ENCODE data around the gene ACBD4. TPM values are rescaled to one million over a fixed set of nuclear protein-coding genes. Genes with fewer than 3 reads are reported as not detected.

Gene ACBD4
- total and polyA plus RNA-seq, 2 of the 13 experiments (the other 11 are each of a cell fraction or from before 2014, with no cell fraction given), result 16.1 to 26.9 TPM

DNA sequence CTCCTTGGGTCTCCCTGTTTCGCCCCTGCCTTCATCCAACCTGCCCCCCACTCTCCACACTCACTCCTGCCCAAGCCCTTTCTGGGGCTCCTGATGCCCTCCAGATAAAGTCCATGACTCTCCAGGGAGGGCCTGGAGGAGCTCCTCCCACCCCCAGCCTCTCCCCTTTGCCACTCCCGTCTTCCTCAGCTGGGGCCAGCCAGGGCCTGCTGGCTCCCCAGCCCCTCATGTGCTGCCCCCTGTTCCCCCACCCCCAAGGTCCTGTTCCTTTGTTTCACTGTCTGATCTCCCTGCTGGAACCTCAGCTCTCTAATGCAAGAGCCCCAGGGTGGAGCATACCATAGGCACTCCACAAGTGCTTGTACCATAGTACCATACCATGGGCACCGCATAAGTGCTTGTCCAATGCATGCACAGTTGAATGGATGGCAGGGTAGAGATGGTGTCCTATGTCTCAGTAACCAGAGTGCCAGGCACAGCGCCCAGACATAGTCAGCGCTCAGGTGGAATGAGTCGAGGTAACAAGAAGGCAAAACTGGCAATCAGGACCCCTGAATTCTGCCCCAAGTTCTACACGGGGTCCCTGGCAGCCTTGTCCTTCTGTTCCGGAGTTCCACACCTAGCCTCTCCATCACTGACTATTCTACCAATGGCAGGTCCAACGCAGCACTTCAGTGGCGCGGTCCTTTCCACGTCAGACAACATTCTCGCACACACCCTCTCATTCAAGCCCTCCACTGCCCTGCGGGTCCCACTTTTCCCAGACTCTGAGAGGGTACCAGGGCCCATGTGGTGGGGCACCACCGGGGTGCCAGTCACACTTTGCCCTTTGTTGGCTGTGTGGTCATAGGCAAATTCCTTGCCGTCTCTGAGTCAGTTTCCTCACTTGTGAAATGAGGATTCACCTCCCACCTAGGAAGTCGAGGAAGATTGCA lies 4.5 kb upstream of the ACBD4 start (continued):
- TF ChIP-seq, protein P1, sequence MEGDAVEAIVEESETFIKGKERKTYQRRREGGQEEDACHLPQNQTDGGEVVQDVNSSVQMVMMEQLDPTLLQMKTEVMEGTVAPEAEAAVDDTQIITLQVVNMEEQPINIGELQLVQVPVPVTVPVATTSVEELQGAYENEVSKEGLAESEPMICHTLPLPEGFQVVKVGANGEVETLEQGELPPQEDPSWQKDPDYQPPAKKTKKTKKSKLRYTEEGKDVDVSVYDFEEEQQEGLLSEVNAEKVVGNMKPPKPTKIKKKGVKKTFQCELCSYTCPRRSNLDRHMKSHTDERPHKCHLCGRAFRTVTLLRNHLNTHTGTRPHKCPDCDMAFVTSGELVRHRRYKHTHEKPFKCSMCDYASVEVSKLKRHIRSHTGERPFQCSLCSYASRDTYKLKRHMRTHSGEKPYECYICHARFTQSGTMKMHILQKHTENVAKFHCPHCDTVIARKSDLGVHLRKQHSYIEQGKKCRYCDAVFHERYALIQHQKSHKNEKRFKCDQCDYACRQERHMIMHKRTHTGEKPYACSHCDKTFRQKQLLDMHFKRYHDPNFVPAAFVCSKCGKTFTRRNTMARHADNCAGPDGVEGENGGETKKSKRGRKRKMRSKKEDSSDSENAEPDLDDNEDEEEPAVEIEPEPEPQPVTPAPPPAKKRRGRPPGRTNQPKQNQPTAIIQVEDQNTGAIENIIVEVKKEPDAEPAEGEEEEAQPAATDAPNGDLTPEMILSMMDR (CRISPR knock-in tag; IDR thresholded peaks at IDR 0.05), result no peak
- TF ChIP-seq ZNF572 (CRISPR knock-in tag; IDR thresholded peaks at IDR 0.05), result 0 out of 2 replicates have a peak, but pooled peaks have one; percentile 9

DNA sequence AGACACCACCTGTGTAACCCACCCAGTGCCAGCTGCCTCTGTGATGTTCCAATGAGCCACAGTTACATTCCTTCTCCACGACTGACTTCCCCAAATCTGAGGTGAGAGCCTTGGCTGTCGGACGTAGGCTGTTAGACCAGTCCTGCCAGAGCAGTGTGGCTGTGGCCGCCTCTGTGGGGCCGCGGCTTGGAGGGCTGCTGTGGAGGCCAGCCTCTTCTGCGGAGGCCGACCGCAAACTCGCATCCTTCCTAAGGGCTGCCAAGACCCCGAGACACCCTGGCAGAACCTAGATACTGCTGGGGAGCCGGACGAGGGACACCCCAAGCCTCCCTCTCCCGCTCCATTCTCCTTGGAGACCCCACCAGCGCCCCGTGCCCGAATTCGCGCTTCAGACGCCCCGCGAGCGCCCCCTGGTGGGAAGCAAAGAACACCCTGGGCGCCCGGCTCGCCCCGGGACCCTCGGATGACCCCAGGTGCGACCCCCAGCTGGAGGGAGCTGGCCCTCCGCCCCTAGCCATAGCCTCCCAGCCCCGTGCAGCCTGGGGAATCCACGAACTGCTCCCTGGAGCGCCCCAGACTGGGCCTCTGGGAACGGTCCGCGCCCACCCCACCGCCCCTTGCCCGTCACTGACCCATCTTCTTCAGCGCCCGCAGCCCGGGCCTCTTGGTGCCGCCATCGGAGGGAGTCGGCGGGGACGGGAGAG lies 3.7 kb upstream of the ACBD4 start:
- WGBS (ENCODE audit: low lambda C conversion rate), result 11% methylated on average over 22 of the region's 46 CpGs
- H3K9ac ChIP-seq (ENCODE audit: insufficient read depth, low read depth, low read length), result peak overlapping the region; percentile 69
- in situ Hi-C loops (cut with HindIII; ENCODE audit: extremely low pct_ligation_motif_present, low pct_unique_long_range_greater_than_20kb), result loop anchor here (5.0 to 10.0 kb wide), 2 partner anchors 34 to 243 kb away; no protein-coding TSS in a partner anchor
- ChIA-PET CTCF (ENCODE audit: low intra/inter-chr PET ratio, low total read pairs) (interaction anchor here (0.7 to 4.9 kb wide), 8 partner anchors 10 to 113 kb away, joined by 3 to 303 read pairs (median 4); no protein-coding TSS in a partner anchor), POLR2A (interaction anchor here (1.4 to 4.7 kb wide), 4 partner anchors 17 to 70 kb away, joined by 4 to 71 read pairs (median 12); partner anchors contain the start of genes HEXIM1, HEXIM2 and NMT1)
- peak overlapping the region; percentile 51 for H3K27ac ChIP-seq (ENCODE audit: extremely low read length, insufficient read depth, low read length)
- intact Hi-C loops (cut with micrococcal nuclease; ENCODE audit: unreplicated experiment), result loop anchor here (2.0 kb wide), 1 partner anchor 33 kb away; no protein-coding TSS in a partner anchor
- H3K4me2 ChIP-seq (ENCODE audit: low read depth, low read length), result peak overlapping the region; percentile 78
- no peaks in the 10 kb centered on the region for H3K27me3 ChIP-seq (ENCODE audit: control insufficient read depth in 1 of 2, insufficient read depth in 2 of 2, low read length in 2 of 2)
- H3K4me3 ChIP-seq (replicated peaks in 1 of 3; ENCODE audit: insufficient read depth in 1 of 3, low read depth in 2 of 3, low read length in 3 of 3), result peak overlapping the region; percentile 83 to 95 (median 92)
- no peaks in the 10 kb centered on the region for H3K36me3 ChIP-seq (replicated peaks in 1 of 2; ENCODE audit: control insufficient read depth in 1 of 2, insufficient read depth in 2 of 2, low read length in 2 of 2)
- FAIRE-seq, result no peak
- no peaks in the 10 kb centered on the region for H4K20me1 ChIP-seq (ENCODE audit: insufficient read depth, low read length)
- H3K9me3 ChIP-seq (ENCODE audit: low read length), result no peaks in the 10 kb centered on the region
- no peak overlapping the region for H2AFZ ChIP-seq (ENCODE audit: low read length)
- H3K4me1 ChIP-seq (ENCODE audit: insufficient read depth, low read length), result peaks cover 66% of the 10 kb centered on the region
- peaks cover 16% of the 10 kb centered on the region for H3K79me2 ChIP-seq (ENCODE audit: insufficient read depth, low read length)
- DNase-seq (ENCODE audit: low spot score), result no peak
- no TSS peak for BruUV-seq (replicated peaks)
- ATAC-seq, result no peak
- TF ChIP-seq ZNF670 (CRISPR knock-in tag; IDR thresholded peaks at IDR 0.05; ENCODE audit: borderline replicate concordance) (0 out of 2 replicates have a peak, but pooled peaks have one; percentile 48), ATM (IDR thresholded peaks at IDR 0.05; ENCODE audit: borderline replicate concordance) (no peak), FOXC1 (CRISPR knock-in tag; IDR thresholded peaks at IDR 0.05; ENCODE audit: borderline replicate concordance) (no peak), ISL2 (CRISPR knock-in tag; IDR thresholded peaks at IDR 0.05) (no peak), ZNF12 (CRISPR knock-in tag; IDR thresholded peaks at IDR 0.05) (no peak), TMF1 (CRISPR knock-in tag; IDR thresholded peaks at IDR 0.05; ENCODE audit: low read depth) (no peak), IRX3 (CRISPR knock-in tag; IDR thresholded peaks at IDR 0.05; ENCODE audit: borderline replicate concordance, low read depth) (no peak), BRD4 (CRISPR knock-in tag; IDR thresholded peaks at IDR 0.05) (0 out of 2 replicates have a peak, but pooled peaks have one; percentile 15), NAIF1 (CRISPR knock-in tag; IDR thresholded peaks at IDR 0.05; ENCODE audit: borderline replicate concordance) (no peak), CHCHD3 (CRISPR knock-in tag; IDR thresholded peaks at IDR 0.05) (no peak)
- TF ChIP-seq, protein P2, sequence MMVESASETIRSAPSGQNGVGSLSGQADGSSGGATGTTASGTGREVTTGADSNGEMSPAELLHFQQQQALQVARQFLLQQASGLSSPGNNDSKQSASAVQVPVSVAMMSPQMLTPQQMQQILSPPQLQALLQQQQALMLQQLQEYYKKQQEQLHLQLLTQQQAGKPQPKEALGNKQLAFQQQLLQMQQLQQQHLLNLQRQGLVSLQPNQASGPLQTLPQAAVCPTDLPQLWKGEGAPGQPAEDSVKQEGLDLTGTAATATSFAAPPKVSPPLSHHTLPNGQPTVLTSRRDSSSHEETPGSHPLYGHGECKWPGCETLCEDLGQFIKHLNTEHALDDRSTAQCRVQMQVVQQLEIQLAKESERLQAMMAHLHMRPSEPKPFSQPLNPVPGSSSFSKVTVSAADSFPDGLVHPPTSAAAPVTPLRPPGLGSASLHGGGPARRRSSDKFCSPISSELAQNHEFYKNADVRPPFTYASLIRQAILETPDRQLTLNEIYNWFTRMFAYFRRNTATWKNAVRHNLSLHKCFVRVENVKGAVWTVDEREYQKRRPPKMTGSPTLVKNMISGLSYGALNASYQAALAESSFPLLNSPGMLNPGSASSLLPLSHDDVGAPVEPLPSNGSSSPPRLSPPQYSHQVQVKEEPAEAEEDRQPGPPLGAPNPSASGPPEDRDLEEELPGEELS (CRISPR knock-in tag; IDR thresholded peaks at IDR 0.05), result peak; percentile 30; the same call in 1 of the 2 replicates
- TF ChIP-seq, protein P3, sequence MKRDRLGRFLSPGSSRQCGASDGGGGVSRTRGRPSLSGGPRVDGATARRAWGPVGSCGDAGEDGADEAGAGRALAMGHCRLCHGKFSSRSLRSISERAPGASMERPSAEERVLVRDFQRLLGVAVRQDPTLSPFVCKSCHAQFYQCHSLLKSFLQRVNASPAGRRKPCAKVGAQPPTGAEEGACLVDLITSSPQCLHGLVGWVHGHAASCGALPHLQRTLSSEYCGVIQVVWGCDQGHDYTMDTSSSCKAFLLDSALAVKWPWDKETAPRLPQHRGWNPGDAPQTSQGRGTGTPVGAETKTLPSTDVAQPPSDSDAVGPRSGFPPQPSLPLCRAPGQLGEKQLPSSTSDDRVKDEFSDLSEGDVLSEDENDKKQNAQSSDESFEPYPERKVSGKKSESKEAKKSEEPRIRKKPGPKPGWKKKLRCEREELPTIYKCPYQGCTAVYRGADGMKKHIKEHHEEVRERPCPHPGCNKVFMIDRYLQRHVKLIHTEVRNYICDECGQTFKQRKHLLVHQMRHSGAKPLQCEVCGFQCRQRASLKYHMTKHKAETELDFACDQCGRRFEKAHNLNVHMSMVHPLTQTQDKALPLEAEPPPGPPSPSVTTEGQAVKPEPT (CRISPR knock-in tag; IDR thresholded peaks at IDR 0.05; ENCODE audit: low read depth), result no peak
